PC-3 (cell line): ENCODE data around the gene SACS. TPM values are rescaled to one million over a fixed set of nuclear protein-coding genes. Genes with fewer than 3 reads are reported as not detected.
"Not testable (repeated sequence)": the region's sequence is repeated elsewhere in the genome, so short reads cannot be mapped to it uniquely, and the experiment has no call there.

ENCODE experiments used
- ATAC-seq: fragments of 200-7000 bp; cut with Tn5 transposase; 2 replicates; pipeline ENCODE4 v1.9.1; 2020; ENCODE audit warnings: mild to moderate bottlenecking, moderate library complexity
- BruUV-seq: library from RNA; stranded (reverse); fragments of 400-500 nt; replicated peaks from 2 replicates; lab custom pipeline; 2021; lab: Mats Ljungman, UMichigan
- CTCF ChIA-PET: fragments of 300-600 bp; sonication (Branson Sonifier 250); formaldehyde crosslinking; loops from one replicate; lab custom pipeline; 2022; ENCODE audit warnings: antibody characterized with exemption; lab: Charles Lee
- POLR2A ChIA-PET: fragments of 300-600 bp; sonication (Branson Sonifier 250); formaldehyde crosslinking; loops from one replicate; lab custom pipeline; 2022; ENCODE audit warnings: antibody characterized with exemption; ENCODE audit not compliant: unreplicated experiment; lab: Charles Lee
- DNase-seq: peaks from one replicate; pipeline ENCODE4 v3.0.0-alpha.2; 2015
- H2AFZ ChIP-seq: fragments of 300-600 bp; sonication (generic); 2 replicates; pipeline ENCODE4 v1.6.0; 2016; ENCODE audit warnings: antibody characterized with exemption, low read length
- H3F3A ChIP-seq: fragments of 300-600 bp; sonication (generic); one replicate; pipeline ENCODE4 v1.6.0; 2017; ENCODE audit warnings: antibody characterized with exemption, low read length, control low read depth, mild to moderate bottlenecking; ENCODE audit not compliant: unreplicated experiment
- H3K27ac ChIP-seq: fragments of 300-600 bp; sonication (generic); 2 replicates; pipeline ENCODE4 v1.5.1; 2016; ENCODE audit warnings: mild to moderate bottlenecking, low read length
- H3K27me3 ChIP-seq: fragments of 300-600 bp; sonication (generic); 2 replicates; pipeline ENCODE4 v1.6.1; 2016; ENCODE audit warnings: low read length, mixed read lengths
- H3K36me3 ChIP-seq: fragments of 300-600 bp; sonication (generic); 2 replicates; pipeline ENCODE4 v1.6.1; 2016; ENCODE audit warnings: low read depth, mixed run types, low read length, mixed read lengths
- H3K4me1 ChIP-seq: fragments of 300-600 bp; sonication (generic); 2 replicates; pipeline ENCODE4 v1.5.1; 2016; ENCODE audit warnings: low read length; ENCODE audit not compliant: insufficient read depth
- H3K4me2 ChIP-seq: fragments of 300-600 bp; sonication (generic); 2 replicates; pipeline ENCODE4 v1.6.0; 2016; ENCODE audit warnings: low read length
- H3K4me3 ChIP-seq: fragments of 300-600 bp; sonication (generic); 2 replicates; pipeline ENCODE4 v1.5.1; 2016; ENCODE audit warnings: mild to moderate bottlenecking, low read length, mixed read lengths
- H3K79me2 ChIP-seq: fragments of 300-600 bp; sonication (generic); 2 replicates; pipeline ENCODE4 v1.6.1; 2017; ENCODE audit warnings: low read length, mixed read lengths
- H3K9ac ChIP-seq: fragments of 300-600 bp; sonication (generic); 2 replicates; pipeline ENCODE4 v1.6.0; 2016; ENCODE audit warnings: mild to moderate bottlenecking, low read length
- H3K9me2 ChIP-seq: fragments of 300-600 bp; sonication (generic); replicated peaks from 2 replicates; pipeline ENCODE4 v1.6.1; 2016; ENCODE audit warnings: mixed run types, low read length, mixed read lengths
- H3K9me3 ChIP-seq: fragments of 300-600 bp; sonication (generic); 2 replicates; pipeline ENCODE4 v1.6.1; 2016; ENCODE audit warnings: low read length, mixed read lengths
- H4K20me1 ChIP-seq: fragments of 300-600 bp; sonication (generic); 2 replicates; pipeline ENCODE4 v1.6.1; 2016; ENCODE audit warnings: low read length, mixed read lengths
- EZH2 ChIP-seq: fragments of 300-600 bp; sonication (generic); IDR thresholded peaks from one replicate; pipeline ENCODE4 v1.6.1; 2017; ENCODE audit warnings: antibody characterized with exemption, mild to moderate bottlenecking, low read length; ENCODE audit not compliant: unreplicated experiment
- EZH2phosphoT487 ChIP-seq: fragments of 300-600 bp; sonication (generic); IDR thresholded peaks from 2 replicates; pipeline ENCODE4 v1.6.1; 2018; ENCODE audit warnings: mild to moderate bottlenecking, antibody characterized with exemption, low read length, borderline replicate concordance
- intact Hi-C: fragments of 100-400 bp; cut with micrococcal nuclease; formaldehyde crosslinking; loops from 2 replicates; pipeline ENCODE4 v1.9.0; 2023
- total RNA-seq: library from RNA; depleted of rRNA; stranded (reverse); fragments of >200 nt; gene quantifications from 2 replicates; pipeline ENCODE4 v1.2.3, GENCODE V29; 2014
- TF ChIP-seq, protein P1 (sequence below): fragments of 300-600 bp; sonication (generic); conservative IDR thresholded peaks from 2 replicates; pipeline ENCODE4 v1.5.1; 2017; ENCODE audit warnings: antibody characterized with exemption, low read depth, mild to moderate bottlenecking, low read length

Gene SACS
- total RNA-seq, 1 experiment from 2014 or later = 31.6 TPM

DNA sequence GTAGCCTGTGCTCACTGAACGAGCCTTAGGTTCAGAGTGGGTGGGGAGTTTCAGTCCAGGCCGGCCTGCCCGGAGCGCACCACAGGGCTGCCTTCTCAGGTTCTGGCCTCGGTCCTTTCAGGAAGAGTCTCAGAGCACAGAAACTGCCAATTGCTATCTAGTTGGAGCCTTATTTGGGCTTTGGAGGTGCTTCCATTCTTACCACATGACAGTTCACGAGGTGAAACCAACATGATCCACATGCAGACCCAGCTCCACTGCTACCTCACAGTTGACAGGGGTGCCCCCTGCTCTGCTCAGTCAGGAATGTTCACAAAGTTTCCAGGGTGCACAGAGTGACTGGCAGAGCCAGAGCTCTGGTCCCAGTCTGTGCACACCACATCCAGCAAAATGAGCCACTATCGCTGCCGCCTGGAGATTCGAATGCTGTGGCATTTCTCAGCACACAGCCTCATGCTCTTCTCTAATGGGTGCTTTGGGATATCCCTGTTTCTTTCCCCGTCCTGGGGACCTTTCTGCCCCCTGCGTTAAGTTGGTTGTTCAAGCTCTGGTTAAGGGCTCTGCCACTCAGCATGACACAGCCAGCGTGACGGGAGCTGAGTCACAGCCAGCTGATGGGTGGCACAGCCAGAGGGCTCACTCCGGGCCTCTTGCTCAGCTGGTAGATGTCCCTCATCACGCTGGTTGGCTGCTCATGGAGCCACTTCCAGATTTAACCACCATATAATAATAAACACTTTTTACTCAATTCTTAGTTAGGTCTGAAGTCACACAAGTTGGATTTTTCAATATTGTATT, 7.5 kb upstream of the SACS start:
- ChIA-PET CTCF (no interaction called here), POLR2A (no interaction called here)
- DNase-seq (peak; percentile 71), ATAC-seq (peak; percentile 95)
- Histone ChIP-seq H4K20me1 (no peaks in the 10 kb centered on the region), H3K4me2 (0 out of 2 replicates have a peak overlapping the region, but pooled peaks have one; percentile 10), H3K36me3 (no peaks in the 10 kb centered on the region), H3K79me2 (no peaks in the 10 kb centered on the region), H3K27ac (no peak overlapping the region), H3K9me3 (no peaks in the 10 kb centered on the region), H3F3A (no peaks in the 10 kb centered on the region), H3K9me2 (no peaks in the 10 kb centered on the region), H3K27me3 (no peaks in the 10 kb centered on the region), H3K4me1 (peaks cover 7% of the 10 kb centered on the region; the same call in 1 of the 2 replicates), H3K4me3 (no peak overlapping the region), H2AFZ (peak overlapping the region; percentile 32; the same call in 1 of the 2 replicates), H3K9ac (no peak overlapping the region)
- intact Hi-C loops = no loop called here
- no TSS peak for BruUV-seq
- no peak for TF ChIP-seq EZH2phosphoT487
- TF ChIP-seq, protein P1, sequence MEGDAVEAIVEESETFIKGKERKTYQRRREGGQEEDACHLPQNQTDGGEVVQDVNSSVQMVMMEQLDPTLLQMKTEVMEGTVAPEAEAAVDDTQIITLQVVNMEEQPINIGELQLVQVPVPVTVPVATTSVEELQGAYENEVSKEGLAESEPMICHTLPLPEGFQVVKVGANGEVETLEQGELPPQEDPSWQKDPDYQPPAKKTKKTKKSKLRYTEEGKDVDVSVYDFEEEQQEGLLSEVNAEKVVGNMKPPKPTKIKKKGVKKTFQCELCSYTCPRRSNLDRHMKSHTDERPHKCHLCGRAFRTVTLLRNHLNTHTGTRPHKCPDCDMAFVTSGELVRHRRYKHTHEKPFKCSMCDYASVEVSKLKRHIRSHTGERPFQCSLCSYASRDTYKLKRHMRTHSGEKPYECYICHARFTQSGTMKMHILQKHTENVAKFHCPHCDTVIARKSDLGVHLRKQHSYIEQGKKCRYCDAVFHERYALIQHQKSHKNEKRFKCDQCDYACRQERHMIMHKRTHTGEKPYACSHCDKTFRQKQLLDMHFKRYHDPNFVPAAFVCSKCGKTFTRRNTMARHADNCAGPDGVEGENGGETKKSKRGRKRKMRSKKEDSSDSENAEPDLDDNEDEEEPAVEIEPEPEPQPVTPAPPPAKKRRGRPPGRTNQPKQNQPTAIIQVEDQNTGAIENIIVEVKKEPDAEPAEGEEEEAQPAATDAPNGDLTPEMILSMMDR = no peak
- no peak for TF ChIP-seq EZH2

- H3K4me1 ChIP-seq, H3K27ac ChIP-seq, H3K79me2 ChIP-seq, H3K9me3 ChIP-seq, POLR2A ChIA-PET, H3K27me3 ChIP-seq, ATAC-seq, H3F3A ChIP-seq, H3K4me3 ChIP-seq, H3K4me2 ChIP-seq, H2AFZ ChIP-seq, H3K36me3 ChIP-seq, H3K9ac ChIP-seq, DNase-seq, intact Hi-C loops, H4K20me1 ChIP-seq, CTCF ChIA-PET, H3K9me2 ChIP-seq, BruUV-seq: not testable (repeated sequence)
Observed at GRCh38 chr13:23440324-23440723, 6.8 kb upstream of the SACS start.

DNA sequence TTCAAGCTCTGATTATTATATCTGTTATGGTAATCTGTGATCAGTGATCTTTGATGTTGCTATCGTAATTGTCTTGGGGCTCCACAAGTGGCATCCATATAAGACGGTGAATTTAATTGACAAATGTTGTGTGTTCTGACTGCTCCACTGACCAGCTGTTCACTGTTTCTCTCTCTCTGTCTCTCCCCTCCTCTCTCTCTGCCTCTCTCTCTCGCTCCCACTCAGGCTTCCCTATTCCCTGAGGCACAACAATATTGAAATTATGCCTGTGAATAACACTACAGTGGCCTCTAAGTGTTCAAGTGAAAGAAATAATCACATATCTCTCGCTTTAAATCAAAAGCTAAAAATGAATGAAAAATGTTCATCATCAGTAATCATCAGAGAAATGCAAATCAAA, 4.4 kb upstream of the SACS start:
- H3K27ac ChIP-seq = no peak overlapping the region
- H2AFZ ChIP-seq = no peak overlapping the region
- no peaks in the 10 kb centered on the region for H3K9me3 ChIP-seq
- H3F3A ChIP-seq = no peaks in the 10 kb centered on the region
- H3K79me2 ChIP-seq = no peaks in the 10 kb centered on the region
- no peak overlapping the region for H3K9ac ChIP-seq
- intact Hi-C loops = no loop called here
- H4K20me1 ChIP-seq = no peaks in the 10 kb centered on the region
- TF ChIP-seq, protein P1 = no peak
- no peak for TF ChIP-seq EZH2phosphoT487
- TF ChIP-seq EZH2 = no peak
- BruUV-seq = no TSS peak
- H3K27me3 ChIP-seq = no peaks in the 10 kb centered on the region
- H3K9me2 ChIP-seq = no peaks in the 10 kb centered on the region
- ChIA-PET POLR2A (no interaction called here), CTCF (no interaction called here)
- no peaks in the 10 kb centered on the region for H3K36me3 ChIP-seq
- H3K4me2 ChIP-seq = no peak overlapping the region
- no peak overlapping the region for H3K4me3 ChIP-seq
- ATAC-seq (no peak), DNase-seq (no peak)
- H3K4me1 ChIP-seq = peaks cover 5% of the 10 kb centered on the region; the same call in 1 of the 2 replicates
